GM21825 (cell line): Measurements from ENCODE around the gene IGLL5.
"Not testable (repeated sequence)": the region's sequence is repeated elsewhere in the genome, so short reads cannot be mapped to it uniquely, and the experiment has no call there.

Experiments
- ATAC-seq: cut with Tn5 transposase; IDR thresholded peaks from one replicate; pipeline ENCODE4 v1.9.1; 2021; ENCODE audit warnings: mild to moderate bottlenecking, moderate library complexity; ENCODE audit not compliant: unreplicated experiment

The IGLL5 gene

DNA sequence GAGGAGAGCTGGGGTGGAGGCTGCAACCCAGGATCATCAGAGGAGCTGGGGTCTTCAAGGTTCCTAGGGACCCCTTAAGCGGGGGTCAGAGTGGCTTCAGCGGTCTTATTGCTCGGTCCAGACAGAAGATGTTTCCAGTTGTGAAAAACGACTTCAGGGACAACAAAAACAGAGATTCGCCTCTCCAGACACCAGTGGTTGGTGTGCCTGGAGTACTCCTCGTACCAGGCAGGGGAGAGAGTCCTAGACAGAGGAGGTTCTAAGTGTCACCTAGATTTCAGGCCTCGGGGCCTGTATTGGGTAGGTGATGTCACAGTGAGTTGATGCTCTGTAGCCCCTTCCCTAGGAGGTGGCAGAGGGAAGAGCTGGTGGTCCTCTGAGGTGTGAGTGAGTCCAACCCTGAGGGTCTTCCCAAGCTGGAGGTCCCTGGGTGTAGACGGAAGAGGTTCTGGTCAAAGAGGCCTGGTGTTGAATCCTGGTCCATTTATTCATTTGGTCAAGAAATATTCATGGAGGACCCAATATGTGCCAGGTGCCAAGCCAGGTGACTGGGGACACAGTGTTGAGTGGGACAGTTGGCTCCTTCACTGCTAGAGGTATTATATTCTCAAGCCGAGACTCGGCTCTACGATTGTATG, 4.4 kb upstream of the IGLL5 start:
- ATAC-seq = no peak

DNA sequence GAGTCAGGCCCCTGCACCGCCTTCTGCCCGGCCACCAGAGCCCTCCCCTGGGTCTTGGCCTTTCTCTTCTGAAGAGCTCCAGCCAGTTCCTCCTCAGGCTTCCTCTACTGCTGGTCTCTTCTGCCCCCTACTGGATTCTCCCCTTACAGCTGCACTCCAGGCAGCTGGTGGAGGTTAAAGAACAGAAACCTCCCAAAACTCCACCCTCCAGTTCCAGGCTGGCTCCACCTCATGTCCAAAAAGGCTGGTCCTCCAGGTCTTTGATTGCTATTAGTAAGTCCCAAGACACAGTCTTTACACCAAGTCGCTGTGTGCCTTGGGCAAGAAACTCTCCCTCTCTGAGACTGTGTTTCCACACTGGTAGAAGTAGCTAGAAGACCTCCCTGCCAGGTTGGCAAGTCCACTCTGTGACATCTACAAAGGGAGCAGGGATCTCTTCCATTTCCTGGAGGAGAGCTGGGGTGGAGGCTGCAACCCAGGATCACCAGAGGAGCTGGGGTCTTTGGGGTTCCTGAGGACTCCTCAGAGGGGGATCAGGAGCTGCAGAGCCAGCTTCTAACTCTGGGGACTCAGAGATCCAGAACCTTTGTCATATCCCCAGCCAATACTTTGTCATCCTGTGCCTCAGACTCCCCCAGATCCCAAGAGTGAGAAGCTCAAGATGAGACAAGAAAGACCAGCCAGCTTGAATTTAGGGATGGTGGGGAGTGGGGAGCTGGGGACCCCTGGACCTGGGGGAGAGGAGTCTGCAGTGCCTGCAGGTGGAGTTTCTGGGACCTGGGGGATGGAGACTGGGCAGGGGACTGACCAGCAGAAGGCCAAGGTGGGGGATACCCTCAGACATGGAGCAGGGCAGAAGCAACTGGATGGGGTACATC, 3.4 kb upstream of the IGLL5 start:
- ATAC-seq = no peak

DNA sequence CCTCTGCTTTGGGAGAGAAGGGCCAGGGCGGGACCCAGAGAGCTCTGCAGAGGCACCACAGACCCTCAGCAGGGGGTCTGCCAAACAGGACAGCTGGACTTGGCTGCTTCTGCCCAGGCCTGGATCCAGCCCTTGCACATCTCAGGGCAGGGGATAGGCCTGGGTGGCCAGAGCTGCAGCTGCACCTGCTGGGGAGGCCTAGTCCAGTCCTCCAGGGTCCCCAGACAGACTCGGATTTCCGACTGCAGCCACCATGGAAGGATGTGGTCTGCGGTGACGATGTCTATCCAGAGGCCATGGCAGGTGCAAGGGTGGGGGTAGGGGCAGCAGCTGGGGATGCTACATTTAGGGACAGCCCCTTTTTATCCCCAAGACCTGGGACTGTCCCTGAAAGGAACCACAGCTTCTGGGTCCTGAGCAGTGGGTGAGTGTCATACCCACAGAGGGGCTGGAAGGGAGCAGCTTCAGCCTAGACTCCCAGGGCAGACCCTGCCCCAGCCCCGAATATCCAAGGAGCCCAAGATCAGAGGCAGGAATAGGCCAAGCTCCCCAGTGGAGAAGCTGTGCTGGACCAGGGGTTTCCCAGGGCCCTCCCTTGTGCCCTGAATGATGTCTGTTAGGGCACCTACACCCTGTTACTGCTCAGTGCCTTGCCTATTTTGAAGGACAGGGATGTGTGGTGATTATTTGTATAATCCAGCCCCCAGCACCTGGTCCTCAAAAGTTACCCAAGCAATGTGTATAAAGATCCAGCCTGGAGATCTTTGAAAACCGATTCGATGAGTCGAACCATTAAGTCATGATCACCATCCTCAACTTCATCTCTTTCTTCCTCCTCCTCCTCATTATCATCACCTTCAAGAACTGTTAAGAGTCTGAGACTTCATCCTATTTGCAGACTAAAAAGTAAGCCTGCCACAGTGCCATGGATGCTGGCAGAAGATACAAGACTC, 2.5 kb upstream of the IGLL5 start:
- no peak for ATAC-seq

DNA sequence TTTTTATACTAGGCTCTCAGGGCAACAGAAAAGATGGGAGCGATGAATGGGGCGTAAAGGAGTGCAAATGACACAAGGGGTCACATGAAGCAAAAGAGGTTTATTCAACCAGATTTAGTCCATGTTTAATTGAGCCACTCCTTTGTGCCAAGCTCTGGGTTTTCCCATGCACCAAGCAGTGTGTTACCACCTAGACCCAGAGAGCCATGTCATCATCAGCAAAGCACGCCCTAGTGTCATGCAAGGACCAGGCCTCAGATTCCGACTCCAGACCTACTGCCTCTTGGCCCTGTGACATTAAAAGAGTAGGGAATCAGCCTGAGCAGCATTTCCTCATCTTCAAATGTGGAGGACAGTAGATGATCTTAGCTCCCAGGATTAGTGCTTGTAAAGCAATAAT, 1.1 kb upstream of the IGLL5 start:
- no peak for ATAC-seq

DNA sequence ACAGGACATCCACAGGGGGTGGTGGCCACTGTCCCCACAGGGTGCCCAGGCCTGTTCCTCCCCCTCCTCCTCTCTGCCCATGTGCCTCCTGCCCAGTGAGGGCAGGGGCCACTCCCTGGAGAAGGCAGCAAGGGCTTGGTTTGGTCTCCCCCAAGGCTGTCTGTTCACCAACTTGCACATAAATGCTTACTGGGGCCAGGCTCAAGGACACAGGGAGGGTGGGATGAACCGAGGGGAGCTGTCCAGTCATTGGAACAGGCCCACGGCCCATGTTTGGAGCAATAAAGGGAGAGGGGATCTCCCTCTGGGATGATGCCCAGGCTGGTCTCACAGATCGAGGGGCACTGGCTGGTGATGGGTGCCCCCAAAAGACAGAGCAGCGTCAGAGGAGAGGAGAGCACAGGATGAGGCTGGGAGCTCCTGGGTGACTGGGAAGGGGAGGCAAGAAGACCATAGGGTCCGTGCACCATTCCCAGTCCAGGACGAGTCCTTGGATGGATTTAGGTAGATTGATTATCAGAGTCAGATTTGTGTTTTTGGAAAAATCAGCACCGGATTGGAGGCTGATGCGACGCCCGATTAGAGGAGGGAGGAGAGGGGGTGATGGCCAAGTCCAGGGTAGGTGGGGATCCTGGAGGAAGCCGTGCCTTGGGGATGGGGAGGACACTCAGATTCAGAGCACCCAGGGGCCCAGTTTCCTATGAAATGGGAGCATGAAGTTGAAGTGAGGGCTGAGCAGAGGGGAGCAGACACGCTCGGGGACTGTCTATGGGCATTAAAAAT, 1.1 kb downstream of the IGLL5 start:
- ATAC-seq = no peak

DNA sequence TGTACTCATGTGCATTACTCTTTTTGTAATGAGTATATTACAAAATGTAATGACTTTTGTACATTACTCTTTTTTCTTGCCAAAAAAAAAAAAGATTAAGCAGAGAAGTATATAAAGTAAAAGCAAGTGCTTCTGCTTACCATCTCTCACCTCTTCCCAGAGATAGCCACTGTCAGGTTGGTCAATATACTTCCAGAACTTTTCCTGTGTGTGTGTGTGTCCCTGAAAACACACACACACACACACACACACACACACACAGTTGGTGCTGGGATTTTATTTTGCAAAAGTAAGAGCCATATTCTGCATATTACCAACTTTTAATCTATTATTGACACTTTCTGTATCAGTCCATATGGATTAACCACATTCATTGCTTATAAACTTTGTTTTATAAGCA, 2.5 kb downstream of the IGLL5 start:
- no peak for ATAC-seq

DNA sequence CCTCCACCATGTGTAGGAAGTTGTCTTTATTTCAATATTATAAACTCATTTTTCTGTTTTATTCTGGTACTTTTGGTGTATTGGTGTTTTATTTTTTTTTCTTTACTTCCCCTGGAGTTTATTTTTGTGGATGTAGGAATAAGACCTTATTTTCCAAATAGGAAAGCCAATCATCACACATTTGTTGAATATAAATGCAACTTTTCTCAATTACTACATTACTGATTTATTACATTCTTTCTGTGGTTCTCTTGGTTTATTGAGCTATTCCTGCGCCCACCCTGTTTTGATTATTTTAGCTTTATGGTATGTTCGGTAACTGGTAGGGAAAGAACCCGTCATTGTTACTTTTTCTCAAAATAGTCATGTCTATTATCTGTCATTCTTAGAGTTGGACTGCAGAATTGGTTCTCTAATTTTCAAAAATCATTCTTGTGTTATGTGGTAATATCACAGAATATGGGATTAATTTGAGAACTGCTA, 3.6 kb downstream of the IGLL5 start:
- no peak for ATAC-seq

DNA sequence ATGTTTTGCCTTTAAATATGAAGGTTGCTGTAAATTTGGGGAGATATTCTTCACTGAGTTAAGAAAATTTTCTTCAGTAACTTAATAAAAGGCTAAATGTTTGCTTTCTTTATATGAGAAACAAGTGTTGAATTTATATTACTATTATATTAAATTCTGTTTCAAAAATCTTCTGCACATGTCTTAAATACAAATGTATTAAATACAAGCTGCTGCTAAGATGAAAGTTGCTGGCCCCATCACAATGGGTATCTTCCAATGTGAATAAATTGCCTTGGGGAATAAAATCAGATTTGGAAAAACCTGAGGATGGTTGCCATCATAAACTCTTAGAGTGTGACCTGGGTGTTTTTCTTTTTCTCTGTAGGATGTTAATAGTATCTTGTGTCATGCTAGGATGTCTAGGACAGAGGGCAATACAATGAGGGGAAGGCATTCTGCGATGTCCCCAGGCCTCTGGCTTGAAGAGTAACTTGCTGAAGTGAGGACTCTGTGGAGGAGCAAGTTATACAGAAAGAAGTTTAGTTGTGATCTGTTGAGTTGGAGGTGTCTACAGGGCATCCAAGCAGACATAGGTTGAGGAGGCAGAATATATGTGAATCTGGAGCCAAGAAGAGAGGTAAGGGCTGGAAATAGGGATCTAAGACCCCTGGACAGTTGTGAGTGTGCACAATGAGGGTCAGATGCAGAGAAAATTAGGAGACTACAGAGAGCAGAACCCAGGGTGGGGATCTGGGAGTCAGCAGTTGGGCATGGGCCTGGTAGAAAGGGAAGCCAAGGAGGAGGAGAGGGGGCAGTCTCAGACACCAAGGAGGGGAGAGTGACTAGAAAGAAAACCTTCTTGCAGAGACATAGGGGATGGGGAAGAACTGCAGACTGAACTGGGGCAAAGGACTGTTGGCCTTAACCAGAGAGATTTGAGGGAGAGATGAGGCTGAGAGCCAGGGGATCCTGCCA, 4.8 kb downstream of the IGLL5 start:
- no peak for ATAC-seq

DNA sequence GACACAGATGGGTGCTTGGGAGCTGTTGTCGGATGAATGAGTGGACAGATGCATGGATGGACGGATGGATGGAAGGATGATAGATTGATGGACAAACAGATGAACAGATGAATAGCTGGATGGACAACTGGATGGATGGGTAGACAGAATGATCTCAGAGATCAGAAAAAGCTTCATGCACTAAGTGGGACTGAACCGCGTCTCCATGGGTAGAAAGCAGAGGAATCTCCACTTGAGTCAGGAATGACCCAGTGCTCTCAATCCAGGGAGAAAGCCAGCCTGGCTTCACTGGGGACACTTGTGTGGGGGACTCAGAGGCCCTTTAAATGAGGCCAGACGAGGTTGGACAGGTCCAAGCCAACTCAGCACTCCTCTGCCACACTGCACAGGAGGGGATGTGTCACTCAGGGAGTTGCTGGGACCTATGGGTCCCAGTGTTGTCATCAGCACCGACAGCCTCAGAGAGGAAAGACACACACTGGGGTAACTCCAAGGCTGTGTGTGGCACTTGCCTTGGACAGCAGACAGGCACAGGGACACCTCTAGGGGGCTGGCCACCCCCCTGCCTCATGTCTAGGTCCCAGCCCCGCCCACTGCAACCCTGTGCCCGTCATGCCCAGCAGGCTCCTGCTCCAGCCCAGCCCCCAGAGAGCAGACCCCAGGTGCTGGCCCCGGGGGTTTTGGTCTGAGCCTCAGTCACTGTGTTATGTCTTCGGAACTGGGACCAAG, 5.6 kb downstream of the IGLL5 start:
- no peak for ATAC-seq

DNA sequence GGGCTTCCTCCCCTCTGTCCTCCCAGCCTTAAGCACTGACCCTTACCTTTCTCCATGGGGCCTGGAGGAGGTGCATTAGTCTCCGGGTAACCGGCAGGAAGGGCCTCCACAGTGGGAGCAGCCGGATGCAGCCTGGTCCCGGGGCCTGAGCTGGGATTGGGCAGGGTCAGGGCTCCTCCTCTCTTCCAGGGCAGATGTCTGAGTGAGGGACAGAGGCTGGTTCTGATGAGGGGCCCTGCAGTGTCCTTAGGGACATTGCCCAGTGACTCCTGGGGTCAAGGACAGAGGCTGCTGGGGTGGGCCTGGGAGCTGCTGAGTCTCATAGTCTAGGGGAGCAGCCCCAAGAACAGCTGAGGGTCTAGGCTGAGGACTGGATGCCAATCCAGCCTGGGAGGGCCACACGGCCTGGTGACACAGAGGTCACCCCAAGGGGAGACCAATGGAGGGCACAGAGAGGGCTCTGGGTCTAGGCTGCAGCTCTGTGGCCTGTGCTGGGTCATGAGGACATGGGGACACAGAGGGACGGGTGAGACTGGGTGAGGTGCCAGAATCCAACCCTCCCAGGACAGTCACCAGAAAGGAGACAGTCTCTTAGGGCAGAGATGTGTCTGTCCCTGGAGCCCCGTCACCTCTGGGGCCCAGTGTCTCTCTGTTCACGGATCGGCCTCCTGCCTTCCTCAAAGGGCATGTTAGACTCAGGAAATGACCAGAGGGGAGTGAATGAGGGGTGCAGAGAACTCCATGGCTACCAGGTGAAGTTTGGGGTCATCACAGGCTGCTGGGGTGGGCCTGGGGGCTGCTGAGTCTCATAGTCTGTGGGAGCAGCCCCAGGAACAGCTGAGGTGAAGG, 6.5 kb downstream of the IGLL5 start:
- no peak for ATAC-seq

DNA sequence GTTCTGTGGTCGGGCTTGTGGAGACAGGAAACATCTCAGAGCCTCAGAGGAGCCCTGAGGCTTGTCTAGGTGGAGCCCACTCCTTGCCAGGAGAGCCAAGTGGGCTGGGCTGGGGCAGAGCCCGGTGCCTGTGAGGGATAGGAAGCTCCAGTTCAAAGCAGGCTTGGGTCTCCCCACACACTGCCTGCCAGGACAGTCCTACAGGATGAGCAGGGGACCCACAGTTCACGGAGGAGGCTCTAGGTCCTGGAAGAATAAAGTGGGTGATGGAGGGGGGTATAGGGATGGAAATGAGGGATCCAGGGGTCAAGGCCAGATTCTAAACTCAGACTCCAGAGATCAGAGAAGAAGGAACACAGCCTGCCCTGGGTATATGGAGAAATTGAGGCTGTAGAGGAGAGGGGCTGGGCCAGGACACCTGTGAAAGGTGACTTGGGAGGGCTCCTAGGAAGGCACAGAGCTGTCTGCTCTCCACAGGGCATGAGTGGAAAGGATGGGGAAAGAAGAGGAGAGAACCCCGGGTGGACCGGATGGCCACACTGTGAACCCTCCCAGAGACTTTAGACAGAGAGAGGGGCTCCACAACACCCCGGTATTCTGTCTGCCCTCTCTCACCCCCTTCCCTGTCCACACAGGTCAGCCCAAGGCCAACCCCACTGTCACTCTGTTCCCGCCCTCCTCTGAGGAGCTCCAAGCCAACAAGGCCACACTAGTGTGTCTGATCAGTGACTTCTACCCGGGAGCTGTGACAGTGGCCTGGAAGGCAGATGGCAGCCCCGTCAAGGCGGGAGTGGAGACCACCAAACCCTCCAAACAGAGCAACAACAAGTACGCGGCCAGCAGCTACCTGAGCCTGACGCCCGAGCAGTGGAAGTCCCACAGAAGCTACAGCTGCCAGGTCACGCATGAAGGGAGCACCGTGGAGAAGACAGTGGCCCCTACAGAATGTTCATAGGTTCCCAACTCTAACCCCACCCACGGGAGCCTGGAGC, 7.4 kb downstream of the IGLL5 start:
- ATAC-seq = no peak

DNA sequence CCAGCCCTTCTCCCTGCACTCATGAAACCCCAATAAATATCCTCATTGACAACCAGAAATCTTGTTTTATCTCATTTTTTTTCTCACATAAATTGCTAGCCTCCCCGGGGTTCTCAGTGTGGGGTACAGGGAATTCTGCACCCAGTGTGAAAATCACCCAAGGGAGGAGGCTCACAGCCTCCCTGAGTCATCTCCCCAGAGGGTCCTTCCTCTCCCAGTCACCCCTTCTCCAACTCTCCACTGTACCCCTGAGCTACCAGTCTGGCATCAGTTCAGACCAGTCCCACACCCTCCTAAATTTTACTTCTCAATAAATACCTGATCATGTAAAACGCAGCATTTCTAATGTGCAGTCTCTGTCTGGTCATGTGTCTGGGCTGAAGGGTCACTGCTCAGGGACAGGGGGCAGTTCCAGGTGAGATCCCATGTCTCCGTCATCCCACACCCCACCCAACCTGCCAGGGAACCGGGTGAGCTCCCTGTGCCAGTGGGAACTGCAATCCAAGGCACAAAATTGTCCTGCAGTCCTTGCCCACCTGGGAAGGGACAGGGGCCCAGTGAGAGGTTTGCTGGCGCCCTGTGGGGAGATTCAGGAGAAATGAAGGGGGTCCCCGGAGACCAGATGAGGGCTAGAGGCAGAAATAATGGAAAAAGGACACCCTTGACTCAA, 8.3 kb downstream of the IGLL5 start:
- ATAC-seq = no peak

DNA sequence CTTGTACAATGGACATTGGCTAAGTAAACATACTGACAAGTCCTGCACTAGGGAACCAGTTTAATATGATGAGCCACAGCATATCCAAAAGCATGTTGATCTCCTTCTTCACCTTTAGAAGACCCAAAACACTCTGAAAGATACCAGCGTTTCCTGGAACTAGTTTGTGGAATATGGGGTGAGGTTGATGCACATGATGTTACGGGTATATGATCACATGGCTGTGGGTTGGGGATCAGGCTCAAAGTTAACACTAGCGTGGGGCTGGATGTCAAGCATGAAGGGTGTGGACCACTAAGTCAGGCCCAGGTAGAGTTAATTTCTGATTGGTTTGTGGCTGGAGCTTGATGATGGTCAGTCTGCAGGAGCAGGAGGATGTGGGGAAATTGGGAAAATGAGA, 9.0 kb downstream of the IGLL5 start:
- ATAC-seq = no peak

DNA sequence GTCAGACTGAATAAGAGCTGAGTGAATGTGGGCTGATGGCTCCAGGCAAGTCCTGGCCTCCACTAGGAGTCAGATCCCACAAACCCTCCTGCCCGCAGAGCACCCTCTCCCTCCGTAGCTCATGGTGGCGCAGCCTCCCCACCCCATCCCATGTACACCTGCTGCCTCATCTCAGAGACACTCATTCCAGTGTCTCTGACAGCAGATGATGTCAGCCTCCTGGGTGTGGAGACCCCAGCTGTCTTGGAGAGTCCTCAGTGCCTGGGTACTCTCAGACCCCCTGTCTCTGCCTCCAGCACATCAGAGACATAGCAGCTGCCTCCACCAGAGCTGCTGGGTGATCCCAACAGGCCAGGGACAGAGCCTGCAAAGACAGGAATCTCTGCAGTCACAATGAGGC, 9.5 kb downstream of the IGLL5 start:
- ATAC-seq = no peak

DNA sequence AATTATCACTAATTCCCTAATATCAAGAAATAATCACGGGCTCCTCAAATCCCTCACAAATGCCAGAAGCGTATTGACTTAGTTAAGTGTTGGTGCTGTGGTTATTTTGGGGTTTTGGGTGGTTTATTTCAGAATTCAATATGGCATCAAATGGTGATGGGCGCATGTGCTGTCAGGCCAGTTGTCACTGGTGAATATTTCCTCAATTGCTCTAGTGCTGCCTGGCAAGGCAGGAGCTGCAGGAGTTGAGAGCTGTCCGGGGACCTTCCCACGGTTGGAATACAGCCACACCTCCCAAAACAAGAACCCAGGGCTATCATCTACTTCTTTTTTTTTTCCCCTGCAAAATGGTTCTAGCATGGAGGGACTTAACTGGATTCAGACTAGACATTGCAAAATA, 10.3 kb downstream of the IGLL5 start:
- no peak for ATAC-seq

DNA sequence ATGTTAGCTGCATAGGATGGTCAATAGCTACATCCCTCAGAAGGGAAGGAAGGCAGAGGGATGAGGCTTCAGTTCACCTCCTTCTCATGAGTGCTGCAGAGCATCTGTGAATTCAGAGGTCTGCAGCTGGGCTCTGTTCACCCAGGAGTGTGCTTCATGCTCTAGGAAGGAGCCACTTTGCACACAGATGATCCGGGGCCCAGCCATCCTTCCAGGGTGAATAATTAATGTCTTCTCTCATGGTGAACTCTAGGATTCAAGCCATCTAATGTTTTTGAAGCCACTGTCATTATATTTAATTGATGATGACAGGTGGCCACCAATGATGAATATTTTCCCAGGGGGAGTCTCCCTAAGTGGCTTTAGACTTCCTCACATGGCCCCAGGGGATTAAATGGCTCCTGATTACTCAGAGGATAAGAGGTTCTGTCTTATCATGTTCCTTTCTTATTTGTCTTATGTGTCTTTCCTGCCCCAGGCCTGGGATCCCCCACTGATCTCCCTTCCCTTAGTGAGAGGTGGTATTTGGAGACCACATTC, 10.9 kb downstream of the IGLL5 start:
- ATAC-seq = not testable (repeated sequence)
